HG02610 (cell line): Measurements from ENCODE around the gene EYS.

Experiments
- ATAC-seq: cut with Tn5 transposase; IDR thresholded peaks from one replicate; pipeline ENCODE4 v1.9.1; 2021; ENCODE audit warnings: mild to moderate bottlenecking, moderate library complexity; ENCODE audit not compliant: unreplicated experiment

Gene EYS

GRCh38 chr6:65248101-65248610 lies 458.9 kb downstream of the EYS start:
- ATAC-seq, result no peak

GRCh38 chr6:65231616-65232015 lies 475.4 kb downstream of the EYS start:
- no peak for ATAC-seq

- ATAC-seq, result no peak
These were observed 477.2 kb downstream of the EYS start for GRCh38 chr6:65229825-65230224.

GRCh38 chr6:65221153-65221552 lies 485.9 kb downstream of the EYS start:
- ATAC-seq, result no peak

- no peak for ATAC-seq
These were observed 504.3 kb downstream of the EYS start for GRCh38 chr6:65202738-65203137.

GRCh38 chr6:65199683-65200082 lies 507.3 kb downstream of the EYS start:
- no peak for ATAC-seq

- ATAC-seq, result no peak
These were observed 507.9 kb downstream of the EYS start for GRCh38 chr6:65199121-65199520.

- ATAC-seq, result no peak
These were observed 515.6 kb downstream of the EYS start for GRCh38 chr6:65191471-65191870.

GRCh38 chr6:65189236-65189881 lies 517.7 kb downstream of the EYS start:
- ATAC-seq, result no peak

GRCh38 chr6:65186826-65187225 lies 520.2 kb downstream of the EYS start:
- ATAC-seq, result no peak

- ATAC-seq, result no peak
These were observed 524.3 kb downstream of the EYS start for GRCh38 chr6:65182681-65183080.

GRCh38 chr6:65170273-65170672 lies 536.8 kb downstream of the EYS start:
- ATAC-seq, result no peak

- ATAC-seq, result no peak
These were observed 545.4 kb downstream of the EYS start for GRCh38 chr6:65161661-65162060.

GRCh38 chr6:65157025-65157424 lies 550.0 kb downstream of the EYS start:
- ATAC-seq, result no peak

- no peak for ATAC-seq
These were observed 551.9 kb downstream of the EYS start for GRCh38 chr6:65155083-65155482.

- no peak for ATAC-seq
These were observed 557.2 kb downstream of the EYS start for GRCh38 chr6:65149841-65150240.

GRCh38 chr6:65148839-65149238 lies 558.2 kb downstream of the EYS start:
- no peak for ATAC-seq

GRCh38 chr6:65135567-65135966 lies 571.5 kb downstream of the EYS start:
- no peak for ATAC-seq

- no peak for ATAC-seq
These were observed 580.4 kb downstream of the EYS start for GRCh38 chr6:65126667-65127066.

GRCh38 chr6:65123521-65123920 lies 583.5 kb downstream of the EYS start:
- no peak for ATAC-seq

- no peak for ATAC-seq
These were observed 589.1 kb downstream of the EYS start for GRCh38 chr6:65117817-65118409.

- no peak for ATAC-seq
These were observed 590.7 kb downstream of the EYS start for GRCh38 chr6:65116326-65116725.

- ATAC-seq, result no peak
These were observed 593.4 kb downstream of the EYS start for GRCh38 chr6:65113581-65113980.
